ENCODE measurements around the gene LHFPL6. TPM values are rescaled to one million over a fixed set of nuclear protein-coding genes. Genes with fewer than 3 reads are reported as not detected.

Gene LHFPL6
- total RNA-seq, 3 donors from 2014 or later: 4.9 to 26.1 (median 8.3) TPM

DNA sequence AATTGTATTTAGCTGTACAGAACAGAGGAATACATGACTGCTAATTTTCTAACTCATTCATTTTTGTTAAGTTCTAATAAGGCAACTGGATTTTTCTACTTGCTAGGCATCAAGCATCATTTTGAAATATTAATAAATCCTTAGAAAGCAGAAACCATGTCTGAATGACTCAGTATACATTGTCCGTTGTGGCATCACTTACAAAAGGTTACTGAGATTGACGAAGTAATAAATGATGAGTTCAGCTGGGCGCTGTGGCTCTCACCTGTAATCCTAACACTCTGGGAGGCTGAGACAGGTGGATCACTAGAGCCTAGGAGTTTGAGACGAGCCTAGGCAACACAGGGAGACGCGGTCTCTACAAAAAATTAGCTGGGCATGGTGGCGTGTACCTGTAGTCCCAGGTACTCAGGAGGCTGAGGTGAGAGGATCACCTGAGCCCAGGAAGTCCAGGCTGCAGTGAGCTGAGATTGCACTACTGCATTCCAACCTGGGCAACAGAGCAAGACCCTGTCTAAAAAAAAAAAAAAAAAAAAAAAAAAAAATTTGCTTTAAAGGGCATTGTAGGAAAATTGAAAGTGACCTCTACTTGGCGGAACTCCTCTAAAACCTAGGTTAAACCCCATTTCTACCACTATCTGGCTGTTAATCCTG lies 36.6 kb downstream of the LHFPL6 start:
- Histone ChIP-seq H3K9me3 (no peaks in the 10 kb centered on the region), H3K4me3 (no peak overlapping the region), H3K4me1 (ENCODE audit: low read depth) (no peaks in the 10 kb centered on the region), H3K36me3 (ENCODE audit: low read depth) (no peaks in the 10 kb centered on the region)
- intact Hi-C loops (cut with DNase I, micrococcal nuclease): no loop called here
- DNase-seq (no peak), ATAC-seq (no peak)
- TF ChIP-seq, protein P1, sequence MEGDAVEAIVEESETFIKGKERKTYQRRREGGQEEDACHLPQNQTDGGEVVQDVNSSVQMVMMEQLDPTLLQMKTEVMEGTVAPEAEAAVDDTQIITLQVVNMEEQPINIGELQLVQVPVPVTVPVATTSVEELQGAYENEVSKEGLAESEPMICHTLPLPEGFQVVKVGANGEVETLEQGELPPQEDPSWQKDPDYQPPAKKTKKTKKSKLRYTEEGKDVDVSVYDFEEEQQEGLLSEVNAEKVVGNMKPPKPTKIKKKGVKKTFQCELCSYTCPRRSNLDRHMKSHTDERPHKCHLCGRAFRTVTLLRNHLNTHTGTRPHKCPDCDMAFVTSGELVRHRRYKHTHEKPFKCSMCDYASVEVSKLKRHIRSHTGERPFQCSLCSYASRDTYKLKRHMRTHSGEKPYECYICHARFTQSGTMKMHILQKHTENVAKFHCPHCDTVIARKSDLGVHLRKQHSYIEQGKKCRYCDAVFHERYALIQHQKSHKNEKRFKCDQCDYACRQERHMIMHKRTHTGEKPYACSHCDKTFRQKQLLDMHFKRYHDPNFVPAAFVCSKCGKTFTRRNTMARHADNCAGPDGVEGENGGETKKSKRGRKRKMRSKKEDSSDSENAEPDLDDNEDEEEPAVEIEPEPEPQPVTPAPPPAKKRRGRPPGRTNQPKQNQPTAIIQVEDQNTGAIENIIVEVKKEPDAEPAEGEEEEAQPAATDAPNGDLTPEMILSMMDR (IDR thresholded peaks at IDR 0.05): no peak

- Histone ChIP-seq H3K9me3 (no peaks in the 10 kb centered on the region), H3K4me3 (no peak overlapping the region), H3K4me1 (ENCODE audit: low read depth) (no peaks in the 10 kb centered on the region), H3K36me3 (ENCODE audit: low read depth) (no peaks in the 10 kb centered on the region)
- intact Hi-C loops (cut with DNase I, micrococcal nuclease): no loop called here
- no peak for DNase-seq
- ATAC-seq: no peak
- TF ChIP-seq, protein P1 (IDR thresholded peaks at IDR 0.05): no peak
These were observed 37.7 kb downstream of the LHFPL6 start for GRCh38 chr13:39565036-39565949.

DNA sequence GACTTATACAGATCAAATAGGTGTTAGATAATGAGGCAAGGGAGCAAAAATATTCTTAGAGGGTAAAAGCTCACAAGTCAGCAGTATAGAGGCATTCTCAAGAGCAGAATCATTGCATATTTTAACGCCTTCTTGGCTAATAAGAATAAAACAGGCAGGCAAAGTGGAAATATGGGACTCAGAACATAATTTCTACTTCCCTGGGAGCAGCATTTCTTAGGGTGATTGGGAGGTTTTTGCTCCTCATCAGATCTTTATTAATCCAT lies 39.6 kb downstream of the LHFPL6 start:
- TF ChIP-seq, protein P1 (IDR thresholded peaks at IDR 0.05): no peak
- intact Hi-C loops (cut with DNase I, micrococcal nuclease): no loop called here

DNA sequence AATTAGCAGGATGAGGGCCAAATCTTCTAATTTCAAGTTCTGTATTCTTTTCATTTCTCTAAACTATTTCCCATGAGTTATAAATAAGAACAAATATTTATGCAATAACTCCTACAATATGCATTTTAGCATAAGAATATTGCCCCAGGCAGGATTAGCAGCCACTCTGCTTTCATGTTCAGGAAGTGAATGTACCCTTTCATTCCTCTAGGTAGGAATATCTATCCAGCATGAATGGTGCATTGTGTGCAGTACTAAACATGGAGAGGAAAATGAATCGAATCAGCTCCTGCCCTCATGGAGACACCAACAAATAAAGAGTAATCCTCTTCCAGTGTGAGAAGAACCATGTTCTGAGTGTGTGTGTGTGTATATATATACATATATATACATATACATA lies 41.0 kb downstream of the LHFPL6 start:
- no peaks in the 10 kb centered on the region for H3K4me1 ChIP-seq (ENCODE audit: low read depth)
- no peaks in the 10 kb centered on the region for H3K36me3 ChIP-seq (ENCODE audit: low read depth)
- DNase-seq: no peak
- ATAC-seq: no peak
- H3K9me3 ChIP-seq: no peaks in the 10 kb centered on the region
- H3K4me3 ChIP-seq: no peak overlapping the region
- intact Hi-C loops (cut with DNase I, micrococcal nuclease): no loop called here
- TF ChIP-seq, protein P1 (IDR thresholded peaks at IDR 0.05): no peak

More for the DNA sequence above, 39.6 kb downstream of the LHFPL6 start:
- Histone ChIP-seq H3K9me3 (no peaks in the 10 kb centered on the region), H3K4me1 (ENCODE audit: low read depth) (no peaks in the 10 kb centered on the region), H3K4me3 (no peak overlapping the region), H3K36me3 (ENCODE audit: low read depth) (no peaks in the 10 kb centered on the region)
- no peak for DNase-seq
- no peak for ATAC-seq

DNA sequence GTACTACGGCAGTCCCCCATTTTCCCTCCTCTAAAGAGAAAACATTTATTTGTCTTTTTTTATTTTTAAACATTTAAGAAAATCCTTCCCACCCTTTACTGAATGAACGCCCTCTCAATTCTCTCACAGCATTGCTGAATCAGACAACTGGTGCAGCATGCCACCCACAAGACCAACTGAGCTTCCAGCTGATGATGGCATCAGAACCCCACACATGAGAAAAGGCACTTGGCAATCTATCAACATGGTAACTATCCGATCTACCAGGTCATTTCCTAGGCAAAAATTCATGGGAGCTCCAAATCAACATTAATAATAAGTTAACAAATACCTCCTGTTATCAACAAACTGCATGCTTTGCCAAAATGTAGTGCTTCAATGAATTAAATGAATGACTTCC lies 43.1 kb downstream of the LHFPL6 start:
- Histone ChIP-seq H3K9me3 (no peaks in the 10 kb centered on the region), H3K4me3 (no peak overlapping the region), H3K36me3 (ENCODE audit: low read depth) (no peaks in the 10 kb centered on the region), H3K4me1 (ENCODE audit: low read depth) (no peaks in the 10 kb centered on the region)
- TF ChIP-seq, protein P1 (IDR thresholded peaks at IDR 0.05): no peak
- DNase-seq: no peak
- intact Hi-C loops (cut with DNase I, micrococcal nuclease): no loop called here
- ATAC-seq: no peak
